Stimulated activated CD8-positive, alpha-beta memory T cell treated with anti-CD3 and anti-CD28 coated beads, Interleukin-4, amount 100 ng/mL, for 24 hours (primary cell): ENCODE data around the gene ACACB.

Experiments used
- DNase-seq: peaks from one replicate; pipeline ENCODE4 v3.0.0-alpha.2; 2020; ENCODE audit warnings: low read depth

ACACB gene

GRCh38 chr12:109221277-109221931 is 105.0 kb downstream of the ACACB start:
- DNase-seq: no peak

GRCh38 chr12:109222062-109222461 is 105.7 kb downstream of the ACACB start:
- DNase-seq: no peak

- no peak for DNase-seq
Observed at GRCh38 chr12:109222496-109222895, 106.1 kb downstream of the ACACB start.

GRCh38 chr12:109223211-109223610 is 106.8 kb downstream of the ACACB start:
- no peak for DNase-seq

GRCh38 chr12:109223868-109224267 is 107.5 kb downstream of the ACACB start:
- DNase-seq: no peak

- no peak for DNase-seq
Observed at GRCh38 chr12:109228664-109229063, 112.3 kb downstream of the ACACB start.

GRCh38 chr12:109230193-109230592 is 113.8 kb downstream of the ACACB start:
- no peak for DNase-seq

- DNase-seq: no peak
Observed at GRCh38 chr12:109232731-109233130, 116.3 kb downstream of the ACACB start.

- DNase-seq: no peak
Observed at GRCh38 chr12:109234012-109234411, 117.6 kb downstream of the ACACB start.

- no peak for DNase-seq
Observed at GRCh38 chr12:109236257-109236656, 119.9 kb downstream of the ACACB start.

- DNase-seq: no peak
Observed at GRCh38 chr12:109239179-109239578, 122.8 kb downstream of the ACACB start.

GRCh38 chr12:109239691-109240090 is 123.3 kb downstream of the ACACB start:
- DNase-seq: no peak

- DNase-seq: no peak
Observed at GRCh38 chr12:109240365-109240764, 124.0 kb downstream of the ACACB start.

GRCh38 chr12:109241936-109242335 is 125.5 kb downstream of the ACACB start:
- no peak for DNase-seq

GRCh38 chr12:109244073-109244472 is 127.7 kb downstream of the ACACB start:
- no peak for DNase-seq

GRCh38 chr12:109246221-109246620 is 129.8 kb downstream of the ACACB start:
- no peak for DNase-seq

- no peak for DNase-seq
Observed at GRCh38 chr12:109247831-109248654, 131.7 kb downstream of the ACACB start.

GRCh38 chr12:109250523-109250922 is 134.1 kb downstream of the ACACB start:
- no peak for DNase-seq

GRCh38 chr12:109252799-109253198 is 136.4 kb downstream of the ACACB start:
- no peak for DNase-seq

GRCh38 chr12:109253913-109254544 is 137.6 kb downstream of the ACACB start:
- DNase-seq: no peak

- DNase-seq: no peak
Observed at GRCh38 chr12:109255377-109255776, 139.0 kb downstream of the ACACB start.

- no peak for DNase-seq
Observed at GRCh38 chr12:109256011-109256410, 139.6 kb downstream of the ACACB start.

GRCh38 chr12:109258201-109258600 is 141.8 kb downstream of the ACACB start:
- no peak for DNase-seq
